Thymus (tissue), 11 donors: Measurements from ENCODE around the gene PIK3R3. TPM values are rescaled to one million over a fixed set of nuclear protein-coding genes. Genes with fewer than 3 reads are reported as not detected.
A peak's percentile ranks its signal among the peaks of the same experiment; 100 is the strongest.
"Not testable (repeated sequence)": the region's sequence is repeated elsewhere in the genome, so short reads cannot be mapped to it uniquely, and the experiment has no call there.

Experiments
- DNase-seq, 9 donors: peaks; one replicate each; pipeline ENCODE4 v3.0.0-alpha.2; 2013; ENCODE audit warnings: low spot score in 9 of 9, low read depth in 6 of 9, missing footprints in 1 of 9
- H3K27ac ChIP-seq, 2 donors: one replicate each; pipeline ENCODE4 v1.5.1; 2013; ENCODE audit warnings: control low read depth in 1 of 2, low read depth in 1 of 2, low read length in 1 of 2, mild to moderate bottlenecking in 1 of 2, moderate library complexity in 1 of 2
- H3K27me3 ChIP-seq, 2 donors: one replicate each; pipeline ENCODE4 v1.5.1; 2013; ENCODE audit warnings: low read length in 1 of 2; ENCODE audit not compliant: control insufficient read depth in 2 of 2, insufficient read depth in 1 of 2
- H3K36me3 ChIP-seq, 2 donors: one replicate each; pipeline ENCODE4 v1.5.1; 2013; ENCODE audit warnings: low read length in 1 of 2, mild to moderate bottlenecking in 1 of 2, moderate library complexity in 1 of 2; ENCODE audit not compliant: control insufficient read depth in 2 of 2, insufficient read depth in 2 of 2
- H3K4me1 ChIP-seq, 2 donors: one replicate each; pipeline ENCODE4 v1.5.1; 2013; ENCODE audit warnings: low read length in 2 of 2; ENCODE audit not compliant: control insufficient read depth in 2 of 2, insufficient read depth in 2 of 2
- H3K4me3 ChIP-seq, 2 donors: one replicate each; pipeline ENCODE4 v1.5.1; 2013; ENCODE audit warnings: low read length in 2 of 2, control low read depth in 1 of 2, mild to moderate bottlenecking in 1 of 2
- H3K9me3 ChIP-seq, 2 donors: one replicate each; pipeline ENCODE4 v1.5.1; 2013; ENCODE audit warnings: low read length in 1 of 2, mild to moderate bottlenecking in 1 of 2; ENCODE audit not compliant: control insufficient read depth in 2 of 2, insufficient read depth in 1 of 2
- WGBS: extraction: QIAGEN DNeasy Blood & Tissue Kit; methylation state at CpG from one replicate; pipeline ENCODE4 v1.1.7; 2013; 5-methylcytosine and 5-hydroxymethylcytosine counted together
- polyA plus RNA-seq: library from polyadenylated mRNA; stranded (reverse); fragments of 200-250 nt; gene quantifications from one replicate; pipeline ENCODE4 v1.2.3, GENCODE V29; 2013
- total RNA-seq: library from RNA; stranded (reverse); fragments of 120-200 nt; gene quantifications from one replicate; pipeline ENCODE4 v1.2.4, GENCODE V29; 2013
- donor health status: healthy.

The PIK3R3 gene
- total and polyA plus RNA-seq, 2 donors, result 8.9 to 13.3 TPM

DNA sequence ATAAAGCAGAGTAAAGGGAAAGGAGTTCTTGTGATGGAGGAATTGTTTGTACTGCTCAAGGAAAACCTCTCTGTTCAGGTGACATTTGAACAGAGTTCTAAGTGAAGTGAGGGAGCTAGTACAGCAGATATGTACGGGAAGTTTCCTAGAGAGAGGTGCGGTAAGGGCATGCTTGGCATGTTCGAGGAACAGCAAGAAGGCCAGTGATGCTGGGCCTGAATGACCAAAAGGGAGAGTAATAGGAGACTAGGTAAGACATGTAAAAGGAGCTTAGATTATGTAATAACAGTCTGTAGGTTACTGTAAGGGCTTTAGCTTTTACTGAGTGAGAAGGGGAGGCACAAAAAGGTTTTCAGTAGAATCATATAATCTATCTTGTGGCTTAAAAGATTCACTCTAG lies 63.9 kb downstream of the PIK3R3 start:
- Histone ChIP-seq H3K27me3 (no peaks in the 10 kb centered on the region), H3K4me3 (no peak overlapping the region), H3K4me1 (peaks cover 0 to 2% of the 10 kb centered on the region in 2 donors), H3K9me3 (no peaks in the 10 kb centered on the region), H3K36me3 (peaks cover 0 to 8% of the 10 kb centered on the region in 2 donors), H3K27ac (no peak overlapping the region)
- DNase-seq, result no peak
- WGBS, result 98% methylated on average over 3 of the region's 3 CpGs

DNA sequence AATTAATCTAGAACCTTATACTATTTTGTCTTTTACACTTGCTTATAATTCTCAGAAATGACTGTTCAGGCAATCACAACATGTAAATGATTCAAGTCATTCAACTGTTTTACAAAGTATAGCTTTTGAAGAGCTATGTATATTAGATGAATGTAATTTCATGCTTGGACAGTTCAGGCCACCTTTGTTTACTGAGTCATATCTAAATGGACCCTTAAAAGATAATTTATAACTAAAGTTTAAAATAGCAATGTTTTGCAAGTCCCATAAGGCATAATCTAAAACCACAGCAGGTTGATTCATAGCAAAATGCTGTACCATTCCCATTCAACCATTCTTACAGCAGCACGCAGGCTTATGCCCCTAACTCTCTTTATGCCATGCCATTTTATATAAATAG lies 64.8 kb downstream of the PIK3R3 start:
- no peak for DNase-seq
- peaks cover 0 to 7% of the 10 kb centered on the region in 2 donors for H3K36me3 ChIP-seq
- 99% methylated on average over 1 of the region's 1 CpG for whole genome bisulfite sequencing
- H3K4me1 ChIP-seq, result peaks cover 2 to 3% of the 10 kb centered on the region in 2 donors
- no peak overlapping the region for H3K4me3 ChIP-seq
- H3K27ac ChIP-seq, result no peak overlapping the region
- H3K27me3 ChIP-seq, result no peaks in the 10 kb centered on the region
- H3K9me3 ChIP-seq, result no peaks in the 10 kb centered on the region

DNA sequence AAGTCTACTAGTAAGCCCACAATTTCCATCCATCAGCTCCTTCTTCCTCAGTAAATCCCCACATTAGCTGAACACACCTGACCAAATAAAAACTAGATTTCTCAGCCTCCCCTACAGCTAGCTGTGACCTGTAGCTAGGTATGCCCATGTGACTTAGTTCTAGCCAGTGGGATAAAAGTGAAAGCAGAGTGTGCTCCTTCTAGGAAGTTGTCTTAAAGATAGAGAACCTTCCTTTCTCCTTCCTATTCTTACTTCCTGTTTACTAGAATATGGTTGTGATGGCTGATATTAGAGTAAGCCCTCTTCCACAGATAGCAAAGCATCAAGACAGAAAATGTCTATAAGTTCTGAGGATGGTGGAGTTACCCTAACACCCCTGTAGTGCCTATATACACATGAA lies 67.0 kb downstream of the PIK3R3 start:
- peak in 2 of 9 donors; percentile 11 to 27 for DNase-seq
- no peaks in the 10 kb centered on the region for H3K27me3 ChIP-seq
- H3K27ac ChIP-seq, result no peak overlapping the region
- H3K4me3 ChIP-seq, result no peak overlapping the region
- no peaks in the 10 kb centered on the region for H3K9me3 ChIP-seq
- H3K36me3 ChIP-seq, result peaks cover 11 to 18% of the 10 kb centered on the region in 2 donors
- peaks cover 3 to 7% of the 10 kb centered on the region in 2 donors for H3K4me1 ChIP-seq

DNA sequence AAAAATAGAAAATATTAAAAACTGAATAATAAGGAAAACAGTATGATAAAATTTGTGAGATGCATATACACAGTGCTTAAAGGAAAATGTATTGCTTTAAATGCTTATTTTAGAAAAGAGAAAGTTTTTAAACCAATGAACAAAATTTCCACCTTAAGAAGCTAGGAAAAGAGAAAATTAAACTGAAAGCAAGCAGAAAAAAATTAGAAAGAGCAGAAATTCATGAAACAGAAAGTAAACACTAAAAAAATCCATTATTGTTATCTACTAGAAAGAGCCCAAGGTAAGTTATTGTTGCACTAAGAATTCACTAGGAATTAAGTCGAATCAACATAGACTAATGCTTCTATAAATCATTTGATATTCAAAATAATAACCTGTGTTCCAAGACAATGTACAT lies 67.7 kb downstream of the PIK3R3 start:
- no peak for DNase-seq
- H3K4me1 ChIP-seq, result peaks cover 3 to 7% of the 10 kb centered on the region in 2 donors
- 97% methylated on average over 1 of the region's 1 CpG for WGBS
- no peaks in the 10 kb centered on the region for H3K27me3 ChIP-seq
- no peak overlapping the region for H3K4me3 ChIP-seq
- no peak overlapping the region for H3K27ac ChIP-seq
- H3K36me3 ChIP-seq, result peaks cover 11 to 18% of the 10 kb centered on the region in 2 donors
- H3K9me3 ChIP-seq, result no peaks in the 10 kb centered on the region

- Histone ChIP-seq H3K36me3 (peaks cover 17 to 22% of the 10 kb centered on the region in 2 donors), H3K4me1 (peaks cover 3 to 7% of the 10 kb centered on the region in 2 donors), H3K27ac (no peak overlapping the region), H3K4me3 (no peak overlapping the region), H3K9me3 (no peaks in the 10 kb centered on the region), H3K27me3 (no peaks in the 10 kb centered on the region)
- DNase-seq, result peak in 8 of 9 donors; percentile 18 to 58 (median 30)
- WGBS, result 96% methylated on average over 4 of the region's 4 CpGs
Measured at GRCh38 chr1:46062651-46063319, 69.6 kb downstream of the PIK3R3 start.

GRCh38 chr1:46061146-46061545 lies 71.3 kb downstream of the PIK3R3 start:
- 65% methylated on average over 3 of the region's 3 CpGs for WGBS
- H3K27me3 ChIP-seq, result no peaks in the 10 kb centered on the region
- DNase-seq, result no peak
- peaks cover 17 to 19% of the 10 kb centered on the region in 2 donors for H3K36me3 ChIP-seq
- H3K27ac ChIP-seq, result no peak overlapping the region
- H3K4me1 ChIP-seq, result peaks cover 3 to 7% of the 10 kb centered on the region in 2 donors
- no peak overlapping the region for H3K4me3 ChIP-seq
- H3K9me3 ChIP-seq, result no peaks in the 10 kb centered on the region

GRCh38 chr1:46058936-46059335 lies 73.5 kb downstream of the PIK3R3 start:
- Histone ChIP-seq H3K27me3 (no peaks in the 10 kb centered on the region), H3K4me3 (no peak overlapping the region), H3K9me3 (no peaks in the 10 kb centered on the region), H3K27ac (no peak overlapping the region), H3K36me3 (peaks cover 19 to 20% of the 10 kb centered on the region in 2 donors), H3K4me1 (peaks cover 3 to 4% of the 10 kb centered on the region in 2 donors)
- no peak for DNase-seq
- over 99% methylated on average over 5 of the region's 5 CpGs for WGBS

DNA sequence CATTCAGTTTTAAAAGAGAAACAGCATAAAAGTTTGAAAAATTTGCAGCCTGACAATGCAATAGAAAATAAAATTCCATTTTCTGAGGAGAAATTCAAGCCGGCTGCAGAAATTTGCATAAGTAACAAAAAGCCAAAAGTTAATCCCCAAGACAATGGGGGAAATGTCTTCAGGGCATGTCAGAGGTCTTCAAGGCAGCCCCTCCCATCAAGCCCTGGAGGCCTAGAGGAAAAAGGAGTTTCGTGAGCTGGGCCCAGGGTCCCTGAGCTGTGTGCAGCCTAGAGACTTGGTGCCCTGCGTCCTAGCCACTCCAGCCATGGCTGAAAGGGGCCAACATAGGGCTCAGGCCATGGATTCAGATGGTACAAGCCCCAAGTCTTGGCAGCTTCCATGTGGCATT lies 74.6 kb downstream of the PIK3R3 start:
- Histone ChIP-seq H3K27ac (no peak overlapping the region), H3K4me1 (peaks cover 2 to 4% of the 10 kb centered on the region in 2 donors), H3K9me3 (no peaks in the 10 kb centered on the region), H3K36me3 (peaks cover 20% of the 10 kb centered on the region in 2 donors), H3K27me3 (no peaks in the 10 kb centered on the region), H3K4me3 (no peak overlapping the region)
- DNase-seq, result no peak
- over 99% methylated on average over 3 of the region's 3 CpGs for WGBS

GRCh38 chr1:46057215-46057614 lies 75.2 kb downstream of the PIK3R3 start:
- WGBS, result 82% methylated on average over 4 of the region's 4 CpGs

More at GRCh38 chr1:46057215-46057614, 75.2 kb downstream of the PIK3R3 start:
- not testable (repeated sequence) for H3K4me3 ChIP-seq, H3K27ac ChIP-seq, H3K9me3 ChIP-seq, H3K27me3 ChIP-seq, DNase-seq, H3K4me1 ChIP-seq
- H3K36me3 ChIP-seq, result peaks cover 18 to 20% of the 10 kb centered on the region in 2 donors
